H9 (cell line): ENCODE measurements around the gene ATP6V1C2. TPM values are rescaled to one million over a fixed set of nuclear protein-coding genes. Genes with fewer than 3 reads are reported as not detected.

ENCODE experiments used
- DNase-seq: peaks from one replicate; pipeline ENCODE4 v3.0.0-alpha.2; 2017
- H2AFZ ChIP-seq: one replicate; pipeline ENCODE4 v1.6.1; 2013; ENCODE audit warnings: mild to moderate bottlenecking, low read length, control low read depth, moderate library complexity
- H2AK5ac ChIP-seq: 2 replicates; pipeline ENCODE4 v1.6.1; 2013; ENCODE audit warnings: low read length, control low read depth, mixed read lengths; ENCODE audit not compliant: insufficient read length
- H2BK120ac ChIP-seq: one replicate; pipeline ENCODE4 v1.6.1; 2013; ENCODE audit warnings: low read depth, mild to moderate bottlenecking, low read length, control low read depth, inconsistent platforms; ENCODE audit not compliant: poor library complexity, severe bottlenecking
- H2BK12ac ChIP-seq: 2 replicates; pipeline ENCODE4 v1.6.1; 2013; ENCODE audit warnings: low read length, control low read depth, mixed read lengths, low read depth; ENCODE audit not compliant: insufficient read length
- H2BK15ac ChIP-seq: 2 replicates; pipeline ENCODE4 v1.6.1; 2013; ENCODE audit warnings: low read depth, low read length, control low read depth
- H2BK20ac ChIP-seq: one replicate; pipeline ENCODE4 v1.6.1; 2013; ENCODE audit warnings: low read depth, mild to moderate bottlenecking, low read length, control low read depth, inconsistent platforms; ENCODE audit not compliant: poor library complexity, severe bottlenecking
- H2BK5ac ChIP-seq: 2 replicates; pipeline ENCODE4 v1.6.1; 2013; ENCODE audit warnings: low read length, control low read depth, mixed read lengths; ENCODE audit not compliant: insufficient read length
- H3K14ac ChIP-seq: 2 replicates; pipeline ENCODE4 v1.6.1; 2013; ENCODE audit warnings: low read length, control low read depth; ENCODE audit not compliant: insufficient read depth
- H3K18ac ChIP-seq: 2 replicates; pipeline ENCODE4 v1.6.1; 2013; ENCODE audit warnings: low read depth, mild to moderate bottlenecking, mixed read lengths, low read length, control low read depth; ENCODE audit not compliant: insufficient read length
- H3K23ac ChIP-seq: 2 replicates; pipeline ENCODE4 v1.6.1; 2013; ENCODE audit warnings: low read length, control low read depth, mixed read lengths, low read depth; ENCODE audit not compliant: insufficient read length
- H3K23me2 ChIP-seq: 2 replicates; pipeline ENCODE4 v1.6.1; 2013; ENCODE audit warnings: low read depth, mild to moderate bottlenecking, mixed read lengths, low read length, control low read depth; ENCODE audit not compliant: insufficient read length, poor library complexity, severe bottlenecking
- H3K27ac ChIP-seq: 2 replicates; pipeline ENCODE4 v1.5.1; 2013; ENCODE audit warnings: low read length, control low read depth, mixed read lengths, low read depth; ENCODE audit not compliant: insufficient read length
- H3K27me3 ChIP-seq: 2 replicates; pipeline ENCODE4 v1.6.1; 2013; ENCODE audit warnings: low read length, control low read depth, inconsistent platforms; ENCODE audit not compliant: insufficient read depth
- H3K4ac ChIP-seq: 2 replicates; pipeline ENCODE4 v1.6.1; 2013; ENCODE audit warnings: low read depth, mild to moderate bottlenecking, control low read depth, inconsistent platforms, low read length, moderate library complexity
- H3K4me1 ChIP-seq: 2 replicates; pipeline ENCODE4 v1.6.1; 2013; ENCODE audit warnings: low read length, control low read depth, inconsistent platforms; ENCODE audit not compliant: insufficient read depth
- H3K4me2 ChIP-seq: 2 replicates; pipeline ENCODE4 v1.6.1; 2013; ENCODE audit warnings: low read length, control low read depth, mixed read lengths; ENCODE audit not compliant: insufficient read length, insufficient read depth
- H3K56ac ChIP-seq: 2 replicates; pipeline ENCODE4 v1.6.1; 2013; ENCODE audit warnings: low read depth, mild to moderate bottlenecking, mixed read lengths, low read length, control low read depth; ENCODE audit not compliant: insufficient read length
- H3K79me1 ChIP-seq: 2 replicates; pipeline ENCODE4 v1.6.1; 2013; ENCODE audit warnings: low read depth, mild to moderate bottlenecking, moderate library complexity, low read length, control low read depth, inconsistent platforms; ENCODE audit not compliant: insufficient read depth, poor library complexity, severe bottlenecking
- H3K79me2 ChIP-seq: 2 replicates; pipeline ENCODE4 v1.6.1; 2013; ENCODE audit warnings: low read length, control low read depth, inconsistent platforms; ENCODE audit not compliant: insufficient read depth
- H3K9ac ChIP-seq: 2 replicates; pipeline ENCODE4 v1.6.1; 2013; ENCODE audit warnings: low read length, control low read depth, mixed read lengths; ENCODE audit not compliant: insufficient read length; ENCODE audit errors: extremely low read depth
- H3K9me3 ChIP-seq: one replicate; pipeline ENCODE4 v1.6.1; 2013; ENCODE audit warnings: low read depth, low read length, inconsistent platforms; ENCODE audit not compliant: control insufficient read depth
- H3T11ph ChIP-seq: one replicate; pipeline ENCODE4 v1.6.1; 2013; ENCODE audit warnings: mild to moderate bottlenecking, low read length, control low read depth, inconsistent platforms
- H4K20me1 ChIP-seq: one replicate; pipeline ENCODE4 v1.6.1; 2013; ENCODE audit not compliant: control insufficient read depth, insufficient read length, insufficient read depth
- H4K5ac ChIP-seq: 2 replicates; pipeline ENCODE4 v1.6.1; 2013; ENCODE audit warnings: low read depth, mild to moderate bottlenecking, mixed read lengths, low read length, control low read depth; ENCODE audit not compliant: insufficient read length
- H4K8ac ChIP-seq: replicated peaks from 2 replicates; pipeline ENCODE4 v1.6.1; 2013; ENCODE audit warnings: low read length, control low read depth, mixed read lengths, low read depth; ENCODE audit not compliant: insufficient read length
- H4K91ac ChIP-seq: 2 replicates; pipeline ENCODE4 v1.6.1; 2013; ENCODE audit warnings: low read depth, mild to moderate bottlenecking, moderate library complexity, mixed read lengths, low read length, control low read depth; ENCODE audit not compliant: insufficient read length
- H3K27ac Mint-ChIP-seq, 3 experiments: 2 replicates in 2 of 3; 3 replicates in 1 of 3; pipeline ENCODE4 v1.8.0; 2020 to 2021; ENCODE audit warnings: mixed read lengths in 3 of 3, mild to moderate bottlenecking in 1 of 3, moderate library complexity in 1 of 3
- H3K27me3 Mint-ChIP-seq: 2 replicates; pipeline ENCODE4 v1.8.0; 2021; ENCODE audit warnings: low read depth, mild to moderate bottlenecking, moderate library complexity, mixed read lengths
- H3K36me3 Mint-ChIP-seq, 3 experiments: 2 replicates in 2 of 3; 3 replicates in 1 of 3; pipeline ENCODE4 v1.8.0; 2020 to 2021; ENCODE audit warnings: low read depth in 3 of 3, mixed read lengths in 3 of 3; ENCODE audit not compliant: insufficient read depth in 1 of 3
- H3K4me1 Mint-ChIP-seq, 2 experiments: 2 replicates each; pipeline ENCODE4 v1.8.0; 2020; ENCODE audit warnings: mixed read lengths in 2 of 2
- H3K4me3 Mint-ChIP-seq, 2 experiments: 2 replicates in 1 of 2; 3 replicates in 1 of 2; pipeline ENCODE4 v1.8.0; 2020 to 2021; ENCODE audit warnings: mild to moderate bottlenecking in 2 of 2, mixed read lengths in 2 of 2, moderate library complexity in 1 of 2
- H3K9me3 Mint-ChIP-seq, 2 experiments: 2 replicates in 1 of 2; 3 replicates in 1 of 2; pipeline ENCODE4 v1.8.0; 2020; ENCODE audit warnings: mild to moderate bottlenecking in 2 of 2, mixed read lengths in 2 of 2, moderate library complexity in 1 of 2
- CTCF ChIP-seq: fragments of 200-600 bp; sonication (generic); conservative IDR thresholded peaks from 3 replicates; pipeline ENCODE4 v1.8.0; 2021; ENCODE audit warnings: antibody characterized with exemption, mild to moderate bottlenecking
- WGBS: extraction: QIAGEN DNeasy Blood & Tissue Kit; methylation state at CpG from one replicate; pipeline ENCODE4 v1.1.7; 2013; ENCODE audit warnings: missing lambda C conversion rate, low lambda C conversion rate, mixed read lengths; ENCODE audit not compliant: insufficient read length; ENCODE audit errors: extremely low coverage; 5-methylcytosine and 5-hydroxymethylcytosine counted together
- total RNA-seq: library from RNA; stranded (reverse); gene quantifications from 2 replicates; pipeline ENCODE4 v1.2.1, GENCODE V29; 2021

Gene ATP6V1C2
- total RNA-seq, 1 experiment from 2014 or later = 1.2 TPM

- Histone ChIP-seq H3K23ac (no peak overlapping the region), H2BK5ac (no peak overlapping the region), H4K8ac (no peak overlapping the region), H3K4me1 (no peaks in the 10 kb centered on the region), H3K27me3 (no peaks in the 10 kb centered on the region), H2AFZ (no peak overlapping the region), H2BK120ac (no peak overlapping the region), H3K4ac (no peak overlapping the region), H4K20me1 (no peaks in the 10 kb centered on the region), H3T11ph (no peak overlapping the region), H2BK15ac (no peak overlapping the region), H3K79me2 (peaks cover 2% of the 10 kb centered on the region; the same call in 1 of the 2 replicates), H2BK12ac (no peak overlapping the region), H3K56ac (no peak overlapping the region), H2BK20ac (no peak overlapping the region), H3K27ac (no peak overlapping the region), H3K14ac (no peak overlapping the region), H3K79me1 (peaks cover 2% of the 10 kb centered on the region), H3K23me2 (no peaks in the 10 kb centered on the region), H4K5ac (no peak overlapping the region), H3K18ac (no peak overlapping the region), H4K91ac (no peak overlapping the region), H3K9me3 (no peaks in the 10 kb centered on the region), H3K9ac (no peak overlapping the region), H3K4me2 (no peak overlapping the region), H2AK5ac (no peak overlapping the region)
- H3K4me3 Mint-ChIP-seq = no peak overlapping the region
- no peaks in the 10 kb centered on the region for H3K9me3 Mint-ChIP-seq
- no peaks in the 10 kb centered on the region; the same call in 1 of the 2 replicates for H3K27me3 Mint-ChIP-seq
- WGBS = no CpG with 5 or more reads among the region's 2 CpGs
- no peak for TF ChIP-seq CTCF
- peaks cover 0 to 41% (median 15%) of the 10 kb centered on the region in 3 experiments; a peak in 5 of 7 replicates for H3K36me3 Mint-ChIP-seq
- no peak for DNase-seq
- no peaks in the 10 kb centered on the region for H3K4me1 Mint-ChIP-seq
- no peak overlapping the region for H3K27ac Mint-ChIP-seq
Measured at GRCh38 chr2:10680957-10681356, 40.5 kb upstream of the ATP6V1C2 start.
